ENCODE data around the gene POLR1E. TPM values are rescaled to one million over a fixed set of nuclear protein-coding genes. Genes with fewer than 3 reads are reported as not detected.

POLR1E gene, protein sequence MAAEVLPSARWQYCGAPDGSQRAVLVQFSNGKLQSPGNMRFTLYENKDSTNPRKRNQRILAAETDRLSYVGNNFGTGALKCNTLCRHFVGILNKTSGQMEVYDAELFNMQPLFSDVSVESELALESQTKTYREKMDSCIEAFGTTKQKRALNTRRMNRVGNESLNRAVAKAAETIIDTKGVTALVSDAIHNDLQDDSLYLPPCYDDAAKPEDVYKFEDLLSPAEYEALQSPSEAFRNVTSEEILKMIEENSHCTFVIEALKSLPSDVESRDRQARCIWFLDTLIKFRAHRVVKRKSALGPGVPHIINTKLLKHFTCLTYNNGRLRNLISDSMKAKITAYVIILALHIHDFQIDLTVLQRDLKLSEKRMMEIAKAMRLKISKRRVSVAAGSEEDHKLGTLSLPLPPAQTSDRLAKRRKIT
- 10 to 100 TPM; 12.1 to 19.3 (median 16.7) TPM for polyA plus RNA-seq

DNA sequence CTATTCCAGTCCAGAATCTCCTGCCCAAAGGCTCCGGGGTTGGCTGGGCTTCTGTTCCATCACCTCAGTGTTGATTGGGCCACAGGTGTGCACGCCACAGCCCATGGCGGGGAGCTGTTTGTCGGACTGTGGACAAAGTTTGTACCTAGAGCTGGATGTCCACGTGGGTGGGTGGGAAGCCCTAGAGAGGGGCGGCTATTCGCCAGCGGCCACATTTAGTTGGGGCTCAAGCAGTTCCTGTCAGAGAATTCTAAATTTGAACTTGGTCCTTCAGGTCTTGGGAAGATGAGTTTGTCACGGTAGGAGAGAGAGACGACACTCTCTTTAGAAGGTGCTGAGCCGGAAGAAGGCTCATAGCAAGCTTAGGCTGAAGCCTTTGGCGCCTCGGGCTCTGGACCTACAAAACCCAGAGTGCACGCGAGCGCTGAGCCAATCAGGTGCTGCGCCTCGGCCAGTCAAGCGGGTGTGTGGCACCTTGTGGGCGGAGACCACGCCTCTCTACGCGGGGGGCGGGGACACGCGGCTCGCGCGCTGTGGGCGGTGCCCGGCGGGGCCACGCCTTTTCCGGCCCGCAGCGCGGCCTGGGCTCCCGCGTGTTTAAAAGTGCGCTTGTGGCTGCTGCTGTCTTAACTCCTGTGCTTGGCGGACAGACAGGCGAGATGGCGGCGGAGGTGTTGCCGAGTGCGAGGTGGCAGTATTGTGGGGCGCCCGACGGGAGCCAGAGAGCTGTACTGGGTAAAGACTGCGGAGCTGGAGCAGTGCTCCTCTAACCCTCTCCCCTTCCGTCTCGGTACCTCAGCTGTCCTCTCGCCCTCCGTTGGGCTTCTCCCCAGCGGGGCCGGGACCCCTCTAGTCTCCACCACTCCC lies at the start of gene POLR1E:
TSS of gene POLR1E (plus strand) at position 560 of the 867 bp plus-strand sequence. CDS start at position 660, 100 bp downstream.
- Mint-ChIP-seq H3K4me1 (peaks cover 34 to 48% of the 10 kb centered on the region in 2 donors), H3K36me3 (peaks cover 10 to 15% (median 11%) of the 10 kb centered on the region in 3 donors), H3K4me3 (peak within 1 kb of the TSS; percentile 86 to 99 (median 94)), H3K27me3 (ENCODE audit: low read depth in 3 of 3) (peaks cover 3 to 9% (median 9%) of the 10 kb centered on the region in 3 donors), H3K27ac (peak within 1 kb of the TSS; percentile 90 to 96 (median 95)), H3K9me3 (no peaks in the 10 kb centered on the region)
- peak; percentile 97 to 99 (median 97) for DNase-seq

DNA sequence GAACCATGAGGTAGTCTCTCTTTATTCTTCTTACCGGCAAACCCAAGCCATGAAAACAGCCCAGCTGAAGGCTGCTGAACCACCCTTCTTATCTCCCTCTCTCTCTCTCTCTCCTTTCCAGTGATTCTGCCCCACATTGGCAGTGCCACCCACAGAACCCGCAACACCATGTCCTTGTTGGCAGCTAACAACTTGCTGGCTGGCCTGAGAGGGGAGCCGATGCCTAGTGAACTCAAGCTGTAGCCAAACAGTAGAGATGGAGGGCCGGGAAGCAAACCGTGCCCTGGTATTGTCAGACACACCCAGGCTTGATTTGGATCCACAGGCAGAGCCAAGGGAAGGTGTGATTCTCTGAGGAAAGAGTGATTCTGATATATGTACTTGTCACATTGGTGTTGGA lies 49.2 kb upstream of the POLR1E start:
- H3K27ac Mint-ChIP-seq, result peak overlapping the region in 1 of 6 donors; percentile 19
- peaks cover 8% of the 10 kb centered on the region in 2 donors for H3K4me1 Mint-ChIP-seq
- H3K4me3 Mint-ChIP-seq, result no peak overlapping the region
- peaks cover 0 to 2% (median 0%) of the 10 kb centered on the region in 3 donors for H3K27me3 Mint-ChIP-seq (ENCODE audit: low read depth in 3 of 3)
- DNase-seq, result no peak
- no peaks in the 10 kb centered on the region for H3K9me3 Mint-ChIP-seq
- H3K36me3 Mint-ChIP-seq, result peaks cover 0 to 23% (median 5%) of the 10 kb centered on the region in 3 donors

DNA sequence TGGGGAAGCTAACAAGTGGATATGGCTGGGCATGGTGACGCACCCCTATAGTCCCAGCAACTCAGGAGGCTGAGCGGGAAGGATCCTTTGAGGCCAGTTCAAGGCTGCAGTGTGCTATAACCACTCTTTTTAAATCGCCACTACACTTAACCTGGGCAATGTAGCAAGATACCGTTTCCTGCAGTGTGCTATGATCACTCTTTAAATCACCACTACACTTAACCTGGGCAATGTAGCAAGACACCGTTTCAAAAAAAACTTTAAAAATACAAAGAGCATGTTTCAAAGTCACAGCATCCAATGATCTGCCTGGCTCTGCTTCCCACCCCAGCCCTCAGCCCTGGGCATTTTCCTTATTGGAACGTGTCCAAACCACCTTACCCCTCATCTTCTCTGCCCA lies 48.7 kb upstream of the POLR1E start:
- H3K9me3 Mint-ChIP-seq, result no peaks in the 10 kb centered on the region
- H3K4me1 Mint-ChIP-seq, result peaks cover 8% of the 10 kb centered on the region in 2 donors
- peaks cover 0 to 2% (median 0%) of the 10 kb centered on the region in 3 donors for H3K27me3 Mint-ChIP-seq (ENCODE audit: low read depth in 3 of 3)
- H3K27ac Mint-ChIP-seq, result peak overlapping the region in 1 of 6 donors; percentile 29
- peaks cover 0 to 27% (median 5%) of the 10 kb centered on the region in 3 donors for H3K36me3 Mint-ChIP-seq
- no peak for DNase-seq
- H3K4me3 Mint-ChIP-seq, result no peak overlapping the region

DNA sequence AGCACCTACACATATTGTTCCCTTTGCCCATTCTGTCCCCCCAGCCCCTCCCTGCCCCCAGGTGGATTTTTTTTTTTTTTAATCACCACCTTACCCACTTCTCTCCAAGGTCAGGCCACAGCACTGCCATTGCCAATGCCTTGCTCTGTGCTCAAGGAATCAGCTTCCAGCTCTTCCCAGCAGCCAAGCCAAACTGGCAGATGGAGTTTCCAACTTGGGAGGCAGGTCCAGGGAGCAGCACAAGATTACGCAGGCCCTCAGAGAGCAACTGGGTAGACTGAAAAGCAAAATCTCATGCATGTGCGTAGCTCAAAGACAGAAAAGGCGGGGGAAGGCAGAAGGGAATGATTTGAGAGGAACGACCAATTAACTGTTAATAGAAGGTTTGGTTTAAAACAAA lies 48.1 kb upstream of the POLR1E start:
- peaks cover 0 to 27% (median 5%) of the 10 kb centered on the region in 3 donors for H3K36me3 Mint-ChIP-seq
- no peak overlapping the region for H3K27ac Mint-ChIP-seq
- no peak for DNase-seq
- H3K9me3 Mint-ChIP-seq, result no peaks in the 10 kb centered on the region
- no peak overlapping the region for H3K4me3 Mint-ChIP-seq
- H3K27me3 Mint-ChIP-seq (ENCODE audit: low read depth in 3 of 3), result peaks cover 0 to 2% (median 0%) of the 10 kb centered on the region in 3 donors
- peaks cover 4 to 6% of the 10 kb centered on the region in 2 donors for H3K4me1 Mint-ChIP-seq

DNA sequence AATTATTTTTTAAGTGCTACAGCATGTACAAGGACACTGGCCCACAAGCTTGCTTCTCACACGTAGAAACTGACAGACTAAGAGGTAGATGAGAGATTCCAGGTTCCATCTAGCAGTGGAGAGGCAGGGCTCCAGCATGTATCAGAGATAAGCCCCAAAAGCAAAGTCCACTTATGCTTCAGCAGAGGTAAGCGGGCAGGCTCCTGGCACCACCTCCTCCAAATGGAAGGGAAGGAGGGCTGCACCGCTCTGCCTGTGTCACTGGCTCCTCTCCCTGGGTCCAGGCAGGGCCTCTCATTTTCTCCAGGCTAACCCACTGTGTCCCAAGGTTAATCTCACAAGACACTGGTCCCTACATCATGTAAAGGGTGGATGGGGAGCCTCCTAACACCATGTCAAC lies 47.4 kb upstream of the POLR1E start:
- Mint-ChIP-seq H3K4me1 (peaks cover 0 to 2% of the 10 kb centered on the region in 2 donors), H3K36me3 (peaks cover 0 to 27% (median 5%) of the 10 kb centered on the region in 3 donors), H3K9me3 (no peaks in the 10 kb centered on the region), H3K27ac (no peak overlapping the region), H3K27me3 (ENCODE audit: low read depth in 3 of 3) (peaks cover 0 to 2% (median 0%) of the 10 kb centered on the region in 3 donors), H3K4me3 (no peak overlapping the region)
- no peak for DNase-seq

DNA sequence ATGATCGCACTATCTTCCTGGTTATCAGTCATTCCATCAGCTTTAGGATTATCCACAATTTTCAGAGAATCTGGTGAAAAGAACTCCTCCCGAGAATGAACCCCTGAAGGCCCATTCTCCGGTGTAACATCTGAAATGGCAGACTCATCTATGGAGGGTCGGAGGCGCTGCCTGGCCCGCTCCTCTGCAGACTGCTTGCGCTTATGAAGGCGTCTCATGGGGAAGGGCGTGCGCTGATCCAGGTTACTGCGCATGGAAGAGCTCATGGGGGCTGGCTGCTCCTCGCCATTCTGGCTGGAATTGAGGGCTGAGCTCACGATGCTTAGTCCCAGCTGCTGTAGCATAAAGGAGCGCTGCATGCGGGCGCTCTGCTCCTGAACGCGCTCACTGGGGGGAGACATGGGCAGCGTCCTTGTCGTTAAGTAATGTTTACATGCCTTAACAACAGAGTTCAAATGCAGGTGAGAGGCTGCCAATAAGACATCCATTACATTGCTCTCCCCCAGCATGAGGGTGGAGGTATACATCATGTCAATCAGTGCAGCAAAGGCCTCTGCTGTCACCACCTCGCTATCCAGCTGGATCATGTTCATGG lies 43.9 kb upstream of the POLR1E start:
- peaks cover 0 to 2% (median 0%) of the 10 kb centered on the region in 3 donors for H3K27me3 Mint-ChIP-seq (ENCODE audit: low read depth in 3 of 3)
- H3K4me1 Mint-ChIP-seq, result peaks cover 3 to 14% of the 10 kb centered on the region in 2 donors
- no peak for DNase-seq
- H3K4me3 Mint-ChIP-seq, result no peak overlapping the region
- H3K36me3 Mint-ChIP-seq, result peaks cover 0 to 25% (median 5%) of the 10 kb centered on the region in 3 donors
- no peak overlapping the region for H3K27ac Mint-ChIP-seq
- H3K9me3 Mint-ChIP-seq, result no peaks in the 10 kb centered on the region

DNA sequence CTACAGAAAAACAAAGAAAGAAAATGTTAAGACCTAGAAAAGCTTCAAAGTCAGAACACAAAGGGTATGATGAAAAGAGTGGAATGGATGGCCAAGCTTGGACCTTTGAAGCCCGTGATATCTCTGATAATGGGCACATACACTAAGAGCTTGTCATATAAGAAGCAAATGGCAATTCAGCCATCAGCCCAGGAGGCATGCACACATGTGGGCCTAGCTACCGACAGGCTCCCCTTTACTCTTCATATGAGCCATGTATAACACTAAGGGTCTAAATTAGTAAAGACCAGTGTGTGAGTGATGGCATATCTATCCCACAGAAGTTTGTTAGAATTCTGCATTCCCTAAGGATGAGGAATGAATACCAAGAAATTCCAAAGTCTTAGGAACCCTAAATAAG lies 43.2 kb upstream of the POLR1E start:
- H3K9me3 Mint-ChIP-seq, result no peaks in the 10 kb centered on the region
- H3K36me3 Mint-ChIP-seq, result peaks cover 0 to 20% (median 0%) of the 10 kb centered on the region in 3 donors

DNA sequence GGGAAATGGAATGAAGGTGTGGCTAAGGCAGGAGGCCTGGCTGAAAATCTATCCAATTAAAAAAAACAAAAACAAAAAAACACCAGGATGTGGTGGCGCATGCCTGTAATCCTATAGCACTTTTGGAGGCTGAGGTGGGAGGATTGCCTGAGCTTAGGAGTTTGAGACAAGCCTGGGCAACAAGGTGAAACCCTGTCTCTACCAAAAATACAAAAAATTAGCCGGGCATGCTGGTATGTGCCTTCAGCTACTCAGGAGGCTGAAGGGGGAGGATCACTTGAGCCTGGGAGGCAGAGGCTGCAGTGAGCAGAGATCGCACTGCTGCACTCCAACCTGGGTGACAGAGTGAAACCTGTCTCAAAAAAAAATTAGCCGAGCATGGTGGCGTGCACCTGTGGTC lies 42.2 kb upstream of the POLR1E start:
- no peak overlapping the region for H3K4me3 Mint-ChIP-seq
- H3K27me3 Mint-ChIP-seq (ENCODE audit: low read depth in 3 of 3), result no peaks in the 10 kb centered on the region
- no peak for DNase-seq
- no peak overlapping the region for H3K27ac Mint-ChIP-seq
- no peaks in the 10 kb centered on the region for H3K9me3 Mint-ChIP-seq
- peaks cover 3 to 28% of the 10 kb centered on the region in 2 donors for H3K4me1 Mint-ChIP-seq
- H3K36me3 Mint-ChIP-seq, result peaks cover 0 to 20% (median 0%) of the 10 kb centered on the region in 3 donors

More for the DNA sequence above, 43.2 kb upstream of the POLR1E start:
- Mint-ChIP-seq H3K27me3 (ENCODE audit: low read depth in 3 of 3) (no peaks in the 10 kb centered on the region), H3K4me3 (no peak overlapping the region), H3K27ac (no peak overlapping the region), H3K4me1 (peaks cover 3 to 20% of the 10 kb centered on the region in 2 donors)
- DNase-seq, result no peak

DNA sequence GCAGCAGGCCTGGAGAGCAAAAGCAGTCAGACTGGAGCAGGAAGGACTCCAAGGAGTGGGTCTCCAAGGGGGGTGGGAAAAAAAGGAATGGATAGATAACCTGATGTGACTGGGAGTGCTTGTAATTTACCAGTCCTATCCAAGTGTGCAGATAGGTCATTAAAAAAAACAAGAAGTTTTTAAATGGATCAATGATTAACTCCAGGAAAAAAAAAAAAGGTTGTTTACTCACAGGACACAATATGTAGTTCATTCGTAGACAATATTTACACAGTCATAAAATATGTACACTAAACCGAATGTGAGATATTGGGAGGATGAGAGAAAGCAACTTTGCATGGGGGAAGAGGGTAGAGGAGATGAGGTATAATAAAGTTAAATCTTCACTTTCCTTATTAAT lies 40.9 kb upstream of the POLR1E start:
- peaks cover 3 to 28% of the 10 kb centered on the region in 2 donors for H3K4me1 Mint-ChIP-seq
- no peaks in the 10 kb centered on the region for H3K9me3 Mint-ChIP-seq
- peaks cover 0 to 17% (median 3%) of the 10 kb centered on the region in 3 donors for H3K36me3 Mint-ChIP-seq
- H3K4me3 Mint-ChIP-seq, result no peak overlapping the region
- H3K27ac Mint-ChIP-seq, result no peak overlapping the region
- DNase-seq, result no peak
- no peaks in the 10 kb centered on the region for H3K27me3 Mint-ChIP-seq (ENCODE audit: low read depth in 3 of 3)

DNA sequence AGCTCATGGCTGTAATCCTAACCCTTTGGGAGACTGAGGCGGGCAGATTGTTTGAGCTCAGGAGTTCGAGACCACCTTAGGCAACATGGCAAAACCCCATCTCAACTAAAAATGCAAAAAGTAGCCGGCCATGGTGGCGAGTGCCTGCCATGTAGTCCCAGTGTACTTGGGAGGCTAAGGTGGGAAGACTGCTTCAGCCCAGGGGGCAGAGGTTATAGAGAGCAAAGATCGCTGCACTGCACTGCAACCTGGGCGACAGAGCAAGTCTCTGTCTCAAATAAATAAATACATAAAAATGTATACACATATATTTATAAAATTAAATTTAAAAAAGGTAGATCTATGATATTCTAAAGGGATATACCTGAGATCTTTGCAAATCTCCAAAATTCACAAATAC lies 39.9 kb upstream of the POLR1E start:
- no peak for DNase-seq
- H3K4me3 Mint-ChIP-seq, result no peak overlapping the region
- no peaks in the 10 kb centered on the region for H3K9me3 Mint-ChIP-seq
- no peaks in the 10 kb centered on the region for H3K27me3 Mint-ChIP-seq (ENCODE audit: low read depth in 3 of 3)
- no peak overlapping the region for H3K27ac Mint-ChIP-seq
- H3K36me3 Mint-ChIP-seq, result peaks cover 0 to 20% (median 8%) of the 10 kb centered on the region in 3 donors
- peaks cover 3 to 28% of the 10 kb centered on the region in 2 donors for H3K4me1 Mint-ChIP-seq

DNA sequence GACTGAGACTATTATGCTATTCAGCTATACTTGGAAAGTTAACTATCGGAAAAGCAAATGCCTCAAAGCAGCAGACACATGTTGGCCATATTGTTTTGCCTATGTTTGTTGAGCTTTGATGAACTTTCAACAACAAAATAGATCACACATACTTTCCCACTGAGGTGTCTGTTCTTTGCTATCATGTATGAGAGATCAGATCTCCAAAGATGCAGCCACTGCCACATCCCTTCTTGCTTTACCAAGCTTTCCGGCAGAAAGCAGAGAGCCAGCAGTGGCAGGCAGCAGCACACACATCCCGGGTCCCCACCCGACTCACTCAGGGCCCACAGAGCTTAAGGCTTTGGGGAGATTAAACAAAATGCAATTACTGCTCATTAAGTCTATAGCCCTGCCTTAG lies 39.3 kb upstream of the POLR1E start:
- peak overlapping the region in 2 of 6 donors; percentile 61 to 66 for H3K27ac Mint-ChIP-seq

DNA sequence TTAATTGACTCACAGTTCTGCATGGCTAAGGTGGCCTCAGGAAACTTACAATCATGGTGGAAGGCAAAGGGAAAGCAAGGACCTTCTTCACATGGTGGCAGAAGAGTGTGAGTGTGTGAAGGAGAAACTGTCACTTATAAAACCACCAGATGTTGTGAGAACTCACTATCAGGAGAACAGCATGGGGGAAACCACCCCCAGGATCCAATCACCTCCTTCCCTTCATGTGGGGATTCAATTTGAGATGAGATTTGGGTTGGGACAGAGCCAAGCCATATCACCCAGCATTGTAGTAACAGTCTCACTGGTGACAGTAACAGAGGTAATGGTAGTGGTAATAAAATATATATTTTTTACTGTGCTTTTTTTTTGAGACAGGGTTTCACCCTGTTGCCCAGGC lies 38.6 kb upstream of the POLR1E start:
- Mint-ChIP-seq H3K4me3 (no peak overlapping the region), H3K4me1 (peaks cover 3 to 28% of the 10 kb centered on the region in 2 donors), H3K36me3 (peaks cover 0 to 11% (median 8%) of the 10 kb centered on the region in 3 donors), H3K27me3 (ENCODE audit: low read depth in 3 of 3) (no peaks in the 10 kb centered on the region), H3K9me3 (no peaks in the 10 kb centered on the region), H3K27ac (peak overlapping the region in 1 of 6 donors; percentile 61)
- no peak for DNase-seq

More for the DNA sequence above, 39.3 kb upstream of the POLR1E start:
- Mint-ChIP-seq H3K9me3 (no peaks in the 10 kb centered on the region), H3K4me3 (no peak overlapping the region), H3K27me3 (ENCODE audit: low read depth in 3 of 3) (no peaks in the 10 kb centered on the region), H3K36me3 (peaks cover 0 to 17% (median 8%) of the 10 kb centered on the region in 3 donors), H3K4me1 (peaks cover 3 to 28% of the 10 kb centered on the region in 2 donors)
- DNase-seq, result no peak

DNA sequence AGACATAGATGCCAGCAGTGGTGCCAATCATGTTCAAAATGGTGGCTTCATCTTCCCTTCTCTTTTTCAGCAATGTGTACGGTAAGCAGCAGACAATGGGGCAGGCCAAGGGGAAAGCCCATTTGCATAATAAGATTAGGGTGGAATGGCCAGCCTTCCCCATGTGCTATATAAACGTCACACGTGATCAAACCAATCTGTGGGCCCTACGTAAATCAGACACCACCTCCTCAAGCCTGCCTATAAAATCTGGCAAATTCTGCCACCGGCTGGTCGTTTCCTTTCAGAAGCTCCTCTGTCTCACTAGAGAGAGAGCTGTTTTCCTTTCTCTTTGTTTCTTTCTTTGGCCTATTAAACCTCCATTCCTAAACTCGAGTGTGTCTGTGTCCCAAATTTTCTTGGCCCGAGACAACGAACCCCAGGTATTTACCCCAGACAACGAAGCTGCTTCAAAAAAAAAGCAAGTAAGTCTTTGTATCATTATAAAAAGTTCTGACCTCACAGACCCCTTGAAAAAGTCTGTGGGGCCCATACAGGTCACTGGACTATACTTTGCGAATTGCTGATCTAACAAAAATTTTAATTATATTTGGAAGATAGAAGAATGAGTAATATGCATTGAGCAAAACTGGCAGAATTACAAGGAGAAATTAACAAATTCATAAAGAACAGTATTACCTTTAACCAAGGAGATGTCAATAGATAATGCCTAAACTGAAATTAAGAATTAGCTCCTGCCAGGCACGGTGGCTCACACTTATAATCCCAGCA lies 35.7 kb upstream of the POLR1E start:
- Mint-ChIP-seq H3K9me3 (no peaks in the 10 kb centered on the region), H3K27ac (no peak overlapping the region), H3K27me3 (ENCODE audit: low read depth in 3 of 3) (no peaks in the 10 kb centered on the region), H3K4me1 (peaks cover 8 to 28% of the 10 kb centered on the region in 2 donors), H3K4me3 (no peak overlapping the region), H3K36me3 (peaks cover 0 to 8% (median 5%) of the 10 kb centered on the region in 3 donors)
- no peak for DNase-seq

Data from immature natural killer cell (primary cell).